Panc1 (cell line): Measurements from ENCODE around the gene WARS2. TPM values are rescaled to one million over a fixed set of nuclear protein-coding genes. Genes with fewer than 3 reads are reported as not detected.

Experiments used
- ATAC-seq: fragments of 200-7000 bp; cut with Tn5 transposase; 2 replicates; pipeline ENCODE4 v1.9.1; 2020; ENCODE audit warnings: mild to moderate bottlenecking, moderate library complexity
- BruUV-seq: library from RNA; stranded (reverse); fragments of 400-500 nt; replicated peaks from 2 replicates; lab custom pipeline; 2021; lab: Mats Ljungman, UMichigan
- CTCF ChIA-PET: fragments of 300-600 bp; sonication (Branson Sonifier 250); formaldehyde crosslinking; loops from one replicate; lab custom pipeline; 2022; ENCODE audit warnings: antibody characterized with exemption; lab: Charles Lee
- POLR2A ChIA-PET: fragments of 300-600 bp; sonication (Branson Sonifier 250); formaldehyde crosslinking; loops from one replicate; lab custom pipeline; 2022; ENCODE audit warnings: antibody characterized with exemption; lab: Charles Lee
- DNase-seq: peaks from one replicate; pipeline ENCODE4 v3.0.0-alpha.2; 2010; ENCODE audit warnings: low read depth, low spot score
- H3K27ac ChIP-seq: 2 replicates; pipeline ENCODE4 v1.5.1; 2011; ENCODE audit warnings: mild to moderate bottlenecking, low read length, inconsistent platforms
- H3K27me3 ChIP-seq: fragments of 200-500 bp; sonication (Bioruptor generic); 2 replicates; pipeline ENCODE4 v1.6.0; 2014; ENCODE audit warnings: low read length, inconsistent platforms; ENCODE audit not compliant: control insufficient read depth, insufficient read depth
- H3K36me3 ChIP-seq: fragments of 200-500 bp; sonication (Bioruptor generic); 2 replicates; pipeline ENCODE4 v1.5.1; 2014; ENCODE audit warnings: inconsistent platforms, mild to moderate bottlenecking, low read length, moderate library complexity; ENCODE audit not compliant: control insufficient read depth, insufficient read depth
- H3K4me1 ChIP-seq: 2 replicates; pipeline ENCODE4 v1.5.1; 2011; ENCODE audit warnings: inconsistent platforms, mild to moderate bottlenecking, low read length, moderate library complexity; ENCODE audit not compliant: control insufficient read depth, insufficient read depth
- H3K4me3 ChIP-seq, 2 experiments: 2 replicates each; pipeline ENCODE4 v1.5.1; 2011 to 2012; ENCODE audit warnings: low read depth in 2 of 2, low read length in 2 of 2, mild to moderate bottlenecking in 2 of 2, inconsistent platforms in 1 of 2, moderate library complexity in 1 of 2
- H3K9me3 ChIP-seq: fragments of 200-500 bp; sonication (Bioruptor generic); 2 replicates; pipeline ENCODE4 v1.5.1; 2014; ENCODE audit warnings: low read depth, mild to moderate bottlenecking, inconsistent platforms, low read length, moderate library complexity; ENCODE audit not compliant: control insufficient read depth, insufficient read depth
- CTCF ChIP-seq: fragments of 450-650 bp; IDR thresholded peaks from 2 replicates; pipeline ENCODE4 v1.5.1; 2017; ENCODE audit warnings: mild to moderate bottlenecking
- POLR2AphosphoS5 ChIP-seq: IDR thresholded peaks from 2 replicates; pipeline ENCODE4 v1.6.1; 2012; ENCODE audit warnings: mild to moderate bottlenecking, low read depth, low read length, moderate library complexity
- REST ChIP-seq, 2 experiments: IDR thresholded peaks; 2 replicates each; pipeline ENCODE4 v1.6.1; 2011 to 2012; ENCODE audit warnings: low read depth in 2 of 2, control low read depth in 1 of 2, low read length in 1 of 2, mild to moderate bottlenecking in 1 of 2, moderate library complexity in 1 of 2; ENCODE audit not compliant: insufficient read depth in 1 of 2
- SIN3A ChIP-seq: IDR thresholded peaks from 2 replicates; pipeline ENCODE4 v1.6.1; 2012; ENCODE audit warnings: low read depth, mild to moderate bottlenecking, low read length, moderate library complexity, borderline replicate concordance; ENCODE audit not compliant: insufficient read depth
- TCF7L2 ChIP-seq: IDR thresholded peaks from 2 replicates; pipeline ENCODE4 v1.6.1; 2011; ENCODE audit warnings: mild to moderate bottlenecking, low read depth, low read length, inconsistent platforms
- in situ Hi-C: cut with HindIII; loops from 2 replicates; pipeline ENCODE4 v1.10.0; 2016; ENCODE audit warnings: low sequenced_read_pairs, low pct_unique_long_range_greater_than_20kb
- intact Hi-C: fragments of 100-400 bp; cut with micrococcal nuclease; formaldehyde crosslinking; loops from one replicate; pipeline ENCODE4 v1.10.0; 2022; ENCODE audit not compliant: unreplicated experiment
- total RNA-seq: library from RNA; stranded (reverse); gene quantifications from one replicate; pipeline ENCODE4 v1.2.1, GENCODE V29; 2021; ENCODE audit not compliant: unreplicated experiment

The WARS2 gene
- total RNA-seq, 1 experiment from 2014 or later = 6.6 TPM

- ATAC-seq (no peak), DNase-seq (no peak)
- Histone ChIP-seq H3K27me3 (no peaks in the 10 kb centered on the region), H3K36me3 (no peaks in the 10 kb centered on the region), H3K27ac (no peak overlapping the region), H3K4me3 (no peak overlapping the region), H3K9me3 (no peaks in the 10 kb centered on the region), H3K4me1 (no peaks in the 10 kb centered on the region)
- TF ChIP-seq POLR2AphosphoS5 (no peak), TCF7L2 (no peak), CTCF (no peak), REST (IDR thresholded peaks at IDR 0.05; ENCODE audit: insufficient read depth in 1 of 2, low read depth in 2 of 2, low read length in 1 of 2) (no peak), SIN3A (no peak)
- CTCF ChIA-PET = interaction anchor here (0.6 kb wide), 1 partner anchor 88 kb away, joined by 3 read pairs; the partner anchor contains the start of gene WARS2
- POLR2A ChIA-PET = no interaction called here
- BruUV-seq = no TSS peak
- intact Hi-C loops (no loop called here), in situ Hi-C loops (no loop called here)
Observed at GRCh38 chr1:119052267-119052666, 88.2 kb downstream of the WARS2 start.

GRCh38 chr1:119048624-119049404, 91.6 kb downstream of the WARS2 start:
- in situ Hi-C loops = no loop called here
- H3K27ac ChIP-seq = no peak overlapping the region
- no peaks in the 10 kb centered on the region for H3K36me3 ChIP-seq
- H3K27me3 ChIP-seq = no peaks in the 10 kb centered on the region
- intact Hi-C loops = no loop called here
- ChIA-PET POLR2A (no interaction called here), CTCF (no interaction called here)
- no peak for TF ChIP-seq REST (IDR thresholded peaks at IDR 0.05; ENCODE audit: insufficient read depth in 1 of 2, low read depth in 2 of 2, low read length in 1 of 2)
- H3K9me3 ChIP-seq = no peaks in the 10 kb centered on the region
- H3K4me1 ChIP-seq = no peaks in the 10 kb centered on the region
- H3K4me3 ChIP-seq = no peak overlapping the region
- no TSS peak for BruUV-seq
- ATAC-seq (no peak), DNase-seq (no peak)
